SKM-1 (cell line): ENCODE results near the gene TRDN.

ENCODE experiments used
- DNase-seq: peaks from one replicate; lab custom pipeline; 2025; ENCODE audit not compliant: unreplicated experiment; lab: John Stamatoyannopoulos, UW

TRDN gene

GRCh38 chr6:123201869-123202372, 434.8 kb downstream of the TRDN start:
- no peak for DNase-seq

- no peak for DNase-seq
These were observed 443.5 kb downstream of the TRDN start for GRCh38 chr6:123193298-123193697.

- no peak for DNase-seq
These were observed 446.9 kb downstream of the TRDN start for GRCh38 chr6:123189816-123190215.

- no peak for DNase-seq
These were observed 453.8 kb downstream of the TRDN start for GRCh38 chr6:123182998-123183397.

- no peak for DNase-seq
These were observed 460.0 kb downstream of the TRDN start for GRCh38 chr6:123176706-123177105.

GRCh38 chr6:123171341-123172115, 465.2 kb downstream of the TRDN start:
- no peak for DNase-seq

- no peak for DNase-seq
These were observed 467.0 kb downstream of the TRDN start for GRCh38 chr6:123169774-123170095.

GRCh38 chr6:123168892-123169773, 467.6 kb downstream of the TRDN start:
- DNase-seq: no peak

GRCh38 chr6:123168466-123168865, 468.3 kb downstream of the TRDN start:
- DNase-seq: no peak
